Adipocyte (in vitro differentiated cells): Measurements from ENCODE around the gene MYO1E.
"Not testable (repeated sequence)": the region's sequence is repeated elsewhere in the genome, so short reads cannot be mapped to it uniquely, and the experiment has no call there.

ENCODE experiments used
- DNase-seq: peaks from one replicate; pipeline ENCODE4 v3.0.0-alpha.2; 2015; ENCODE audit warnings: low read depth
- H3K27me3 ChIP-seq: replicated peaks from 2 replicates; pipeline ENCODE4 v1.7.0; 2013; ENCODE audit warnings: mild to moderate bottlenecking, low read length, moderate library complexity; ENCODE audit not compliant: control insufficient read depth, insufficient read depth
- H3K36me3 ChIP-seq: 2 replicates; pipeline ENCODE4 v1.7.0; 2013; ENCODE audit warnings: low read length, mild to moderate bottlenecking, moderate library complexity; ENCODE audit not compliant: control insufficient read depth, insufficient read depth, severe bottlenecking
- H3K4me1 ChIP-seq: 2 replicates; pipeline ENCODE4 v1.7.0; 2013; ENCODE audit warnings: mild to moderate bottlenecking, low read length, moderate library complexity; ENCODE audit not compliant: control insufficient read depth, insufficient read depth
- H3K4me3 ChIP-seq: 2 replicates; pipeline ENCODE4 v1.7.0; 2013; ENCODE audit warnings: mild to moderate bottlenecking, low read length, moderate library complexity
- H3K9ac ChIP-seq: 2 replicates; pipeline ENCODE4 v1.7.0; 2013; ENCODE audit warnings: mild to moderate bottlenecking, low read length, moderate library complexity
- H3K9me3 ChIP-seq: 2 replicates; pipeline ENCODE4 v1.7.0; 2013; ENCODE audit warnings: mild to moderate bottlenecking, low read length, moderate library complexity; ENCODE audit not compliant: control insufficient read depth

Gene MYO1E

DNA sequence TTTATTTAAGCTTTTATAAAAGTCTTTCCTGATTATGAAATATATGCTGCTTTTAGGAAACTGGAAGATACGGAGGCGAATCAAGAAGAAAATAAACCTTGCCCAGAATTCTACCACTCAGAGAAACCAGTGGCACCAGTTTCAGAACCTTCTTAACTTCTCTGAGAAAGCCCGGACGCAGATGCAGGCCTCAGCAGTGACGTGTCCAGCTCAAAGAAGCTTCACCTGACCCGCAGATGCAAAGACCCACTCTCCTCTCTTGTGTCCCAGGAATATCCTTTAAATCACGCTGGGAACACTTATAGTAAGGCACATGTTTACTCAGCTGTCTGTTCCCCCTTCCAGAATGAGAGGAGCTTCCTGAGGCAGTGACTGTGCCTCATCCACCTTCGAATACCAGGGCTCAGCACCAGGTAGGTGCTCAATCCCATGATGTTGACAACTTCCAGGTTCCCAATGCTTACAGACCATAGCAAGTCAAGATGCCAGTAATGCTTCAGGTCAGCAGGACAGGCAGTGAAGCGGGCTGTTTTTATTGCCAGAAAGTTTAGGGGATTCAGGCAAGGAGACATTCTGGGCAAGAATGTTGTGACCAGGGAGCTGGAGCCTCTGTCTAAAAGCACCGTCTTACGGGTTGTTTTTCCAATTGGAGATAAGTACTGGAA, 205.9 kb downstream of the MYO1E start:
- DNase-seq = no peak
- Histone ChIP-seq H3K9ac (peak overlapping the region; percentile 42), H3K9me3 (no peaks in the 10 kb centered on the region), H3K27me3 (no peaks in the 10 kb centered on the region), H3K36me3 (peaks cover 30% of the 10 kb centered on the region), H3K4me3 (no peak overlapping the region), H3K4me1 (peaks cover 60% of the 10 kb centered on the region)

DNA sequence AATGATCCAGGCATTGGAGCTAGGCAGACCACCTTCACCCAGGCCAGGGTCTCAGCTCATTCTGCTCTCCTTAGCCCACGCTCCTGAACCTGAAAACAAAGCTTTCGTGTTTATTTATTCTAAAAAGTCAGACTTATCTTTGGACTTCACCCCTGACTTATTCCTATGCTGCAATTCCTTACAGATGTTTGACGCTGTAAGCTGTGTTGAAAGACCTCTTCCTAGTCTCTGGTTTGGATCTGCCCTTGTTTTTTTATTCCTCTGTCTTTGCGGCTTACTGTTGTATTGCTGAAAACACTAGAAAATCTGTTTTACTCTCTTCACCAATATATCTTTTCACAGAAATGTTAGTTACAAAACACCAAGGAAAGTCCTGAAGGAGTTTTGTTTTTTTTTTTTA, 206.5 kb downstream of the MYO1E start:
- peaks cover 36% of the 10 kb centered on the region for H3K36me3 ChIP-seq
- peak overlapping the region; percentile 42 for H3K9ac ChIP-seq
- no peak overlapping the region for H3K4me3 ChIP-seq
- H3K27me3 ChIP-seq = no peaks in the 10 kb centered on the region
- DNase-seq = peak; percentile 57
- no peaks in the 10 kb centered on the region for H3K9me3 ChIP-seq
- H3K4me1 ChIP-seq = peaks cover 58% of the 10 kb centered on the region

DNA sequence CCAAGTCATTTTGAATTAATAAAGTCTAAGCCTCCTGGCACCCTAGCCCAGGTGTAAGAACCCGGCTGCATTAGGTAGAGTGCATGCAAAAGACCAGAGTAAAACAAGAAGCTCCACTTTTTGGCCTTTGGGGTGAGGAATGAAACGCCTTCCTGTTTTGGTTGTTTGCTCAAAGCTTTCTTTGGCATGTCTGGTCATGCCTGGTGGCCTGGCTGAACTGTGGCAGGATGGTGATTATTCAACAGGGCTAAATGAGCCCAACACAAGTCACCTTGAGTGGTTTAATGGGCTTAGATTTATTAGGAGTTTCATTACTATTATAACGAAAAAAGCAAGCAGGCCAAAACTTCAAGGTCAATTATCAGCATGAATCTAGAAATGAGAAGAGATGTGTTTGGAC, 206.9 kb downstream of the MYO1E start:
- Histone ChIP-seq H3K4me1 (peaks cover 53% of the 10 kb centered on the region), H3K9ac (peak overlapping the region; percentile 42), H3K4me3 (no peak overlapping the region), H3K27me3 (no peaks in the 10 kb centered on the region), H3K9me3 (no peaks in the 10 kb centered on the region), H3K36me3 (peaks cover 40% of the 10 kb centered on the region)
- DNase-seq = no peak

DNA sequence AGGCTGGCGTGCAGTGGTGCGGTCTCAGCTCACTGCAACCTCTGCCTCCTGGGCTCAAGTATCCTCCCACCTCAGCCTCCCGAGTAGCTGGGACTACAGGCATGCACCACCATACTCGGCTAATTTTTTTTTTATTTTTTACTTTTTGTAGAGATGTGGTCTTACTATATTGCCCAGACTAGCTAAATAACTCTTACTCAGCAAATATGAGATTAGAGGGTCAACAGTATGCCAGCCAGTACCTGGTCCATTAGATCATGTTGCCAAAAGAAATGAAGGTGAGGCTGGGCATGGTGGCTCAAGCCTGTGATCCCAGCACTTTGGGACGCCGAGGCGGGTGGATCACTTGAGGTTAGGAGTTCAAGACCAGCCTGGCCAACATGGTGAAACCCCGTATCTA, 210.6 kb downstream of the MYO1E start:
- not testable (repeated sequence) for H3K9ac ChIP-seq, H3K27me3 ChIP-seq, DNase-seq, H3K4me3 ChIP-seq, H3K9me3 ChIP-seq
- Histone ChIP-seq H3K4me1 (peaks cover 21% of the 10 kb centered on the region), H3K36me3 (peaks cover 76% of the 10 kb centered on the region)

DNA sequence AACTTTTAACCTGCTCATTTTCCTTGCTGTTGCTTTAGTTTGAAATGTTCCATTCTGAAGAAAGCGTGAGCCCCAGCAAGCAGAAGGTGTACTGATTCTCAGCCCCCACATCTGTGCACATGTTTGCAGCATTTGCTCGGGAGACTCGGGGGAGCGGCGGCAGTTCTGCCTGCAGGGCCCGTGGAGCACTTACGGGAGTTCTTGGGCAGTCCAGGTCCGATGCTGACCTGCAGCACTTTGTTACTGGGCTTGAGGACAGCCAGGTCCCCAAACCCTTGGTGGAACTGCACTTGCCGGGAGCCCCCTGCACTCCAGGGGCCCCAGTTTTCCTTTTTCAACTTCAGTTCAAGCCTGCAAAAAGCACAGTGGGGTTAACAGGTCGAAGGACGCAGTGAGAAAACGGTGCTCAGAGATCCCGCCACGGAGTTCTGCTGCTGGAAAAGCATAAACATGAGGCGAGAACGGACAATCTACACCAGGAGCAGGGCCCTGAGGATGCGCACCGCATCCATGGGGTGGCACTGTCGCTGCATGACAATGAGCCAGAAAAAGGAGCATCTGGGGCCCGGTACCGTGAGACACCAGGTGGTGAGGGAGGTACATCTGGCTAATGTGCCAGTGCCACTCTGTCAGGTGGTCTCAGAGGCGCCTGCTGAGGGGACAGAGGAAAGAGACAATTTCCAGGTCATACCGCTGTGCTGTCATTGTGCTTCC, 211.6 kb downstream of the MYO1E start:
- Histone ChIP-seq H3K36me3 (peaks cover 86% of the 10 kb centered on the region), H3K27me3 (no peaks in the 10 kb centered on the region), H3K9me3 (no peaks in the 10 kb centered on the region), H3K4me3 (no peak overlapping the region), H3K4me1 (peaks cover 10% of the 10 kb centered on the region), H3K9ac (no peak overlapping the region)
- no peak for DNase-seq

DNA sequence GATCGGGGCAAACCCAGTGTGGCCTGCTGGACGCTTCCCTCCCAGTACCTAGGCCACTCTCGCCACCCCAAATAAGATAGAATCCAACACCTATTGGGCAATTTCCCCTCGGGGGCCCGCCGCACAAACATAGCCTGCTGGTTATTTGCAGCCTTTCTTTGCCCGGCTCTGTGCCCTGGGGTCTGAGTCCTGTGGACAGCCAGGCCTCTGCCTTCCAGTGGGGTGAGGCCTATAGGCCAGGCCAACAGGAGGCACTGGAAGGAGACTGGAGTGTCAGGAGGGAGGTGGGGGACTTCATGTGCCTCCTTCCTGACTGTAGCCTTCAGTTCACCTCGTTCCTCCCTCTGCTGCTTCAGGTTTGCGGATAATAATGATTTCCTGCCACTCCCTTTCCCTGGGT, 213.5 kb downstream of the MYO1E start:
- no peak overlapping the region for H3K4me3 ChIP-seq
- no peak overlapping the region for H3K9ac ChIP-seq
- H3K9me3 ChIP-seq = no peaks in the 10 kb centered on the region
- H3K27me3 ChIP-seq = no peaks in the 10 kb centered on the region
- H3K4me1 ChIP-seq = no peaks in the 10 kb centered on the region
- no peak for DNase-seq
- peaks cover 87% of the 10 kb centered on the region for H3K36me3 ChIP-seq

DNA sequence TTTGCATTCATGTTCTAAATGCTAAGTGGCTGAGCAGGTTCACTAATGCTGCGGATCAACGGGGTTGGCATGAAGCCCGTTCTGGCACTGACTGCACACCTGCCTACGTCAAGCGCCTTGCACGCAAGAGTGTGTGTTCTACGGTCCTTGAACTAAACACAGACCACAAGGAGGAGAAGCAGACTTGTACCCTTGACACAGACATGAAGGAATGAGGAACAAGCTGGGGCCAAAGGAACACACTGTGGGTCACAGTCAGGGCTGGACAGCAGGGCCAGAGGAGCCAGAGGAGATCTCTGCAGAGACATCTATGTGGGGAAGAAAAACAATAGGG, 214.0 kb downstream of the MYO1E start:
- no peaks in the 10 kb centered on the region for H3K4me1 ChIP-seq
- no peak for DNase-seq
- peaks cover 87% of the 10 kb centered on the region for H3K36me3 ChIP-seq
- no peaks in the 10 kb centered on the region for H3K27me3 ChIP-seq
- H3K9ac ChIP-seq = no peak overlapping the region
- H3K4me3 ChIP-seq = no peak overlapping the region
- H3K9me3 ChIP-seq = no peaks in the 10 kb centered on the region

DNA sequence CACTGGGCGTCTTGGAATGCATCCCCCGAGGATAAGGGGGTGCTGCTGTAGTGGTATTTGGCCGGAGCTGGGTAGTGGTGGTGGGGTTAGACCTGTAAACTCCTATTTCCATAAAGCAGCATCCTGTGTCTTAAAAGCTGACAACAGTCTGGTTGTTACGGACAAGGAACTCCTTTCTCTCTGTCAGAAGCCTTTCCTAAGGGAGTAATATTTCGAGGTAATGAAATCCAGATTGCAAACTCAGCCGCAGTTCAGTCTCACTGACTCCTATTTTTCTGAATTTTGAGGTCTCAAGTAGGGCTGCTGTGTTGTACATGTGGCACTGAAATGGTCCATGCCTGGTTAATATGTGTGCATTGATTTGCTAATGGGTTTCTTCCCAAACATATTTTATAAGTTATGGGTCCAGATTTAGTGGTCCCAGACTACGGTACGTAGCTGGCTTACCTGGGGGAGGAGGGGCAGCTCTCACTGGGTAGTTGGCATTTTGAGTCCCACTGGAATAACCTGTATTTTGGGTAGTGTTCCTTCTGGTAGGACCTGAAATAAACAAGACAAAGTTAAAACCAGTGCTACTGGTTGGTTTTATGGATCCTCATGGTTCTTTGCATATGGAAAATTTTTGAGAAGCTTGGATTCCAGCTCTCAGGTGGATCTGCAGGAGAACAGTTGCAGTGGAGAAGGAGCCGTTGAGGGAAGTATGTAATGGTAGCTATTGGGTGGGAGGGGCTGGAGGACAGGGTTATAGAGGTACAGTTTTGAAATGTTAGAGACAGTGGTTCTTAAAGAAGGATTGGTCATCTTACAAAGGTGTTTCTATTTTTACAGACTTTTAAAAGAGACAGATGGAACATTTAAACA, 214.6 kb downstream of the MYO1E start:
- Histone ChIP-seq H3K36me3 (peaks cover 90% of the 10 kb centered on the region), H3K9ac (no peak overlapping the region), H3K4me3 (no peak overlapping the region), H3K4me1 (no peaks in the 10 kb centered on the region), H3K27me3 (no peaks in the 10 kb centered on the region), H3K9me3 (no peaks in the 10 kb centered on the region)
- DNase-seq = peak; percentile 32

DNA sequence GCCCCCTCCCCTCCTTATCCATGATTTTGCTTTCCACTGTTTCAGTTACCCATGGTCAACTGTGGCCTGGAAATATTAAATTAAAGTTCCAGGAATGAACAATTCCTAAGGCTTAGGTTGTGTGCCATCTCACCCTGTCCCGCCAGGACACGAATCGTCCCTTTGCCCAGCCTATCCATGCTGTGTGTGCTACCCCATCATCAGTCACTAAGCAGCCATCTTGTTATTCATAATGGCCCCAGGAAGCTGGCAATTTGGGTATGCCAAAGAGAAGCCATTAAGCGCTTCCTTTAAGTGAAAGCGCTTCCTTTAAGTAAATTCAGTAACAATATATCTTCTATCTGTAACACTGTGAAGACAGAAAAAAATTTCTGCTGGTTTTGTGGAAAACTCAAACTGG, 215.3 kb downstream of the MYO1E start:
- H3K9me3 ChIP-seq = no peaks in the 10 kb centered on the region
- no peak overlapping the region for H3K9ac ChIP-seq
- no peaks in the 10 kb centered on the region for H3K4me1 ChIP-seq
- no peak overlapping the region for H3K4me3 ChIP-seq
- no peaks in the 10 kb centered on the region for H3K27me3 ChIP-seq
- H3K36me3 ChIP-seq = peaks cover 93% of the 10 kb centered on the region
- no peak for DNase-seq

DNA sequence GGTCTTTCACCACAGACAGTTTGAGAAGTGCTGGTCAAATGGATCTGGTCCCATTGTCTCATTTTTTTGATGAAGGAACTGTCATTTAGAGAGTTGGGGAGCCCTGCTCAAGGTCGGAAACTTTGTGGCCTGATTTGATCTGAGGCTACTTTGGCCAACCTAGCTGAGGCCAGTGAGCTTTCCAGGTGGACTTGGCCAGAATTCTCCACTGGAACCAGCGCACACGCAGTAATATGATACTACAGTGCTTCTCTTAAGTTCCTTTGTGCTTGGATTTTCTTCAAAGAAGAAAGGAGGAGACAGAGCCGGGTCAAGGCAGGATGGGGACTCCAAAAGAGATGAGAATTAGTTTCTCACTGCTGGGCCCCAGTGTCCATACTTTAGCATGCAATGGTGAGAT, 217.2 kb downstream of the MYO1E start:
- no peak for DNase-seq
- H3K4me1 ChIP-seq = peaks cover 2% of the 10 kb centered on the region
- H3K36me3 ChIP-seq = peaks cover 91% of the 10 kb centered on the region
- no peaks in the 10 kb centered on the region for H3K27me3 ChIP-seq
- H3K9ac ChIP-seq = no peak overlapping the region
- no peaks in the 10 kb centered on the region for H3K9me3 ChIP-seq
- no peak overlapping the region for H3K4me3 ChIP-seq

DNA sequence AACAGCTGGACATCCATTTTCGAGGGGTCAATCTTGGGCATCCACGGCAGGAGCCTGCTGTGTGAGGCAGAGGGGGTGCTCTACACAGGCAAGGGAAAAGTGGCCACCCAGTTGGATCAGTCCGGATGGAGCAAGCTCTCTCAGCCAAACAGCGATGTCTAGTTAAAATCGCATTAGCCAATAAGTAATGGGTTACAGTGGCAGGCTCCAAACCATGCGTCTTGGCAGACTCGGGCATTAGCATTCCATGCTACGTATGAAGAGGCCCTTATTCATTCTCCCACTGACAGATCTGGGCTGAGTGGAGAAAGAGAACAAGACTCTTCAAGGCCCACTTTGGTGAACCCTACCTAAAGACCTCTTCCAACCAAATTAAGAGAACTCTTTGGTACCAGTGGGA, 218.4 kb downstream of the MYO1E start:
- H3K4me3 ChIP-seq = no peak overlapping the region
- no peak overlapping the region for H3K9ac ChIP-seq
- peaks cover 88% of the 10 kb centered on the region for H3K36me3 ChIP-seq

More for the DNA sequence above, 218.4 kb downstream of the MYO1E start:
- H3K27me3 ChIP-seq = no peaks in the 10 kb centered on the region
- no peak for DNase-seq
- no peaks in the 10 kb centered on the region for H3K9me3 ChIP-seq
- H3K4me1 ChIP-seq = peaks cover 14% of the 10 kb centered on the region
